T-helper 2 cell treated with Interferon-gamma antibody and Interleukin-4, amounts not matched to agents 100 ng/mL and 5 ng/mL, for 36 hours (primary cell): ENCODE data around the gene VPS16. TPM values are rescaled to one million over a fixed set of nuclear protein-coding genes. Genes with fewer than 3 reads are reported as not detected.
"Not testable (repeated sequence)": the region's sequence is repeated elsewhere in the genome, so short reads cannot be mapped to it uniquely, and the experiment has no call there.

ENCODE experiments used
- intact Hi-C: fragments of 100-400 bp; cut with micrococcal nuclease; formaldehyde crosslinking; loops from one replicate; pipeline ENCODE4 v1.15.1; 2023
- total RNA-seq: library from RNA; stranded (reverse); gene quantifications from 2 replicates; pipeline ENCODE4 v1.2.3, GENCODE V29; 2022

VPS16 gene
- total RNA-seq, 1 donor from 2014 or later: 47.4 TPM

- intact Hi-C loops: no loop called here
Measured at GRCh38 chr20:2806351-2806701, 34.2 kb upstream of the VPS16 start.

- intact Hi-C loops: no loop called here
Measured at GRCh38 chr20:2807019-2807418, 33.5 kb upstream of the VPS16 start.

- intact Hi-C loops: not testable (repeated sequence)
Measured at GRCh38 chr20:2807929-2808328, 32.6 kb upstream of the VPS16 start.

GRCh38 chr20:2809690-2810089, 30.9 kb upstream of the VPS16 start:
- intact Hi-C loops: no loop called here

DNA sequence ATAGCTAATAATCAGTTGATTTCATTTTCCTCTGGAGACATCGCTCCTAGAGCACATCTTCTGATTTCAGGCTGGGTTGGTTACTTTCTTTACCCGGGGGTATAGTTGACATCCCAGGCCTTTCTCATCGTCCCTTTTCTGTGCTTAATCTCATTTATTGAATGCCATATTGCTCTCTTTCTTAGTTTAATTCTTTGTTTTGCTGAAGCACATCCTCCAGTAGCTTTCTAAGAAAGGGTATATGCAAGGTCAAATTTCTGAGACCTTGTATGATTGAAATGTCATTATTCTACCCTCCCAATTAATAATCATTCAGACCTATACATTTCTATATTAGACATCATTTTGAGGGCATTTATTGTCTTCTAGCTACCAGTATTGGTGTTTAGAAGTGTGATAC, 28.4 kb upstream of the VPS16 start:
- intact Hi-C loops: no loop called here

- intact Hi-C loops: no loop called here
Measured at GRCh38 chr20:2814076-2814475, 26.5 kb upstream of the VPS16 start.

GRCh38 chr20:2814587-2815051, 25.9 kb upstream of the VPS16 start, which contains the start of gene C20orf141:
C20orf141 (plus strand) TSS chr20:2814987; CDS start chr20:2815185, 198 bp downstream.
- intact Hi-C loops: no loop called here

- intact Hi-C loops: no loop called here
Measured at GRCh38 chr20:2815242-2815900, 25.2 kb upstream of the VPS16 start.

DNA sequence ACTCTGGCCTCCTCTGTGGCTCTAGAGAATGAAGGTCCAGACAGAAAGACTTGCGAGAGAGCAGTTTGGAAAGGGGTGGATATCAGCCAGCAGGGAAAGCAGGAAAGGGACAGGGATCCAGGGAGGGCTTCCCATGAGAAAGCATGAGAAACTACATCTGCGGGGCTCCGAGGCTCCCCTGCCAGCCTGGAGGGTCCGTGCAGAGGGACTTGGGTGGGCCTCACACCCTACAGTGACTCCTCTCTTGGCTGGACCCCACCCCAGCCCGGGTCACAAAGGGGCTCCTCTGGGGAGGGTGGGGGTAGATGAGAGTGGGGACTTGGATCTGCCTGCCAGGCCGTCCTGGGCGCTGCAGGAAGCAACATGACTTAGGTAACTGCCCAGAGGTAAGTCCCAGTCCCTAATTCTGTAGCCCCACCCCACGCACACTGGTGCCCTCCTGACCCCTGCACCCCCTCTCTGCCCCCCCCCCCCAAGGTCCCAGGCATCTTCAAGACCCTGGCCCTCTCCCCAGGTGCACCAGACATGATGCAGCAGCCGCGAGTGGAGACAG, 24.4 kb upstream of the VPS16 start, which contains the start of gene TMEM239:
TMEM239 (plus strand) TSS at position 335 of the 553 bp plus-strand sequence; CDS start at position 526, 191 bp downstream.
- intact Hi-C loops: no loop called here

DNA sequence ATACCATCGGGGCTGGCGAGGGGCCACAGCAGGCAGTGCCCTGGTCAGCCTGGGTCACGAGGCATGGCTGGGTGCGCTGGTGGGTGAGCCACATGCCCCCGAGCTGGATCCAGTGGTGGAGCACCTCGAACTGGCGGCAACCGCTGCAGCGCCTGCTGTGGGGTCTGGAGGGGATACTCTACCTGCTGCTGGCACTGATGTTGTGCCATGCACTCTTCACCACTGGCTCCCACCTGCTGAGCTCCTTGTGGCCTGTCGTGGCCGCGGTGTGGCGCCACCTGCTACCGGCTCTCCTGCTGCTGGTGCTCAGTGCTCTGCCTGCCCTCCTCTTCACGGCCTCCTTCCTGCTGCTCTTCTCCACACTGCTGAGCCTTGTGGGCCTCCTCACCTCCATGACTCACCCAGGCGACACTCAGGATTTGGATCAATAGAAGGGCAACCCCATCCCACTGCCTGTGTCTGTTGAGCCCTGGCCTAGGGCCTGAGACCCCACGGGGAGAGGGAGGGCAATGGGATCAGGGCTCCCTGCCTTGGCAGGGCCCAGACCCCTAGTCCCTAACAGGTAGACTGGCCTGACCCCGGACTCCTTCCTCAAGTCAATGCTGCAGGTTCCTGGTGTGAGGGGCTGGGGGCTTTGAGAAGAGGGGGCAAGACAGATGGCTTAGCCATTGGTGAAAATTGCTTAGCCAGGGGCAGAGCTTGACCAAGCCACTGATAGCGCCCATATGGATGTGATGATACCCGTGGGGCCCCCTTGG, 23.8 kb upstream of the VPS16 start:
- intact Hi-C loops: no loop called here

DNA sequence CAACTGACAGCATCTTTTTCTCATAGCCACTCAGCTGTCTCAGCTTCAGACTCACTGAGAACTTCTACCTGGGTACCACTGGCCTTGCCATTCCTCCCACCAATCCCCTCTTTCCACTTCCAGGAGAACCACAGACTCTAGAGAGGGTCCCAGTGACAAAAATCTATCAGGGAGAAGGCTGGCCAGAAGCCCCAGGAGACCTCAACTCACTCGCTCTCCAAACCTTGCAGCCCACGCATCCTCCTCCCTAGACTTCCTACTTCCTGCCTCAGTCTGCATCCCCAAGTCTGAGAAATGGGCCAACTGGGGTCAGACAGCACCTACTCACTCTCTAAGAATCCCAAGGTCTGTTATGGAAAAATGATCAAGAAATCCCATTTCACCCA, 23.2 kb upstream of the VPS16 start:
- intact Hi-C loops: no loop called here

DNA sequence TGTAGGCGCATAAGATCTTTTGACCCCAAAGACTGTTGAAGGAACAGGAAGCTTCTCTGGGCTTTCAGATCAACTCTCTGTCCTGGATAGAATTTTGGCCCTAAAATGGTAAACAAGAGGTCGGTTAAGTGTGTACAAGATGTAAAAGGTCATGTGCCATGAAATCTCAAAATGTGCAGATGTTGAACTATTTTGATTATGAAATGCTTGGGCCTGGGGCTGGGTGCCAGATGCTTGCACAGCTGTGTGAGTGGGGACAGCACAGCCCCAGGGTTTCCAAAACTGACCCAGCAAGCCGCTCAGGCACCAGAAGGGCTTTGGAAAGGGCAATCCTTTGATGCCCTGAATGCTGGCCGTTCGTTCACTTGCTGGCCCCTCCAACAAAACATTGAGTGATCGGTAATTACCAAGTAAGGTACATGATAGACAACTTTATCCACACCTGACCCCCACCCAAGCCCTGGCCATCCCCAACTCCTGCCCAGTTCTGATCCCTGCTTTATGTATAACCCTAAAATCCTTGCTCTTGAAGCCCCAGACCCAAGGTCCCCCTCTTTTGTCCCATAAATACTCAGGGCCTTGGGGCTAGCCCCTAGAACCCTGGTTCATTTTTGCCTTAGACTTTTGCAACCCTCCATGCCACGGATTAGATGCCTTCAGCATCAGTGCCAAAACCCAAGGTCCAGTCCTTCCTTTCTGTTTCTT, 22.5 kb upstream of the VPS16 start:
- intact Hi-C loops: no loop called here

- intact Hi-C loops: no loop called here
Measured at GRCh38 chr20:2820084-2820895, 20.3 kb upstream of the VPS16 start.

DNA sequence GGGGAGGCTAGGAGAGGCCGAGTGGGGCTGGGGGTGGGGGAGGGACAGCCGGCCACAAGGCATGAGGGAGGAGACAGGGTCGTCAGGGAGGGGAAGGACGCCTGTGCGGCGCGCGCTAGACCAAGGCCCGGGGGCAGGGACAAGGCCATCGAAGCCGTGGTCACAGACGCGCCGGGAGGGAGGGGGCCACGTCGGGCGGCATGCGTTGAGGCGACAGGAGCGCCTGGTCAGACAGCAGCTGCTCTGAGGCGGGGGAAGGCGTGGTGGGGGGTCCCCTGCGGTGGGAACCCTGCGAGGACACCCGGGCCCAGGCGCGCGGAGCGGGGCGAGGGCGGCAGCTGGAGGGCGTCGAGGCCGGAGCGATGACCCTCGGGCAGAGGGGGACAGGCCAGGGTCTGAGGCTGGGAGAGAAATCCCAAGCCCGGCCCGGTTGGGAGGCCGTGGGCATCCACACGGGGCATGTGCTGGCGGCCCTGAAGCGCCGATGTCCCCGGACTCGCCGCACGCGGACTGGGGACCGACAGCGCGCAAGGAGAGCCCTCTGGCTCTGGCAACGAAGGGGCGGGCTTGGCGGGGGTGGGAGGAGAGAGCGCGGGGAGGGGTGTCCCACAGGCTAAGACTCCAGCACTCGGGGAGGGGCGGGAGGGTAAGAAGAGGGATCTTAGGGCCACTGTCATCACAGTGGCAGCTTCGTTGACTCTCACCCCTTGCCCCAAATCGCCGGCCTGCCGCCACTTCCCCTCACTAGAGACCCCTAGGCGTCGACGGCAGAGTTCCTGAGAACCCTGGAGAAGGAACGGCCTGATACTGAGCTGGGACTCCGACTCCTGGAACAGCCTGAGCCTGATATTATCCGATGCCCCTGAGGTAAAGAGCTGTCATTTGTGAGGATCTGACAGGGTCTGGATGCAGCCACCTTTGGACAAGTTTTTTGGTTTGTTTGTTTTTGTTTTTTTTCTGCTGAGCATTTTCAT, 19.4 kb upstream of the VPS16 start:
- intact Hi-C loops: no loop called here

- intact Hi-C loops: no loop called here
Measured at GRCh38 chr20:2822073-2822472, 18.5 kb upstream of the VPS16 start.

GRCh38 chr20:2825761-2826160, 14.8 kb upstream of the VPS16 start:
- intact Hi-C loops: no loop called here

DNA sequence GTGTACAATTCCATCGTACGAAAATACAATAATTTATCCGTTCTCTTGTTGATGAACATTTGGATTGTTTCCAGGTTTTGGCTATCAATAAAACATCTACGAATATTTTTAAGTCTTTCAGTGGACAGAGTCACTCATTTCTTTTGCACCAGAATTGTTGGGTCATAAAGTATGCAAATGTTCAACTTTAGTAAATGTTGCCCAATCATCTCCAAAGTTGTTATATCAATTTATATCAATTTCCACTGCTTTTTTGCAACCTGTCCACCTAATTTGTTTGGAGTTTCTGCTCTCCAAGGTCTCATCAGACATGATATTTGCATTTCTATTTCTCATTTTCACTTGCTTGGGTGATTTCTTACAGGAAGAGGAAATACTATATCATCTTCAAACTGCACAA, 13.9 kb upstream of the VPS16 start:
- intact Hi-C loops: no loop called here

- intact Hi-C loops: no loop called here
Measured at GRCh38 chr20:2829376-2829775, 11.2 kb upstream of the VPS16 start.

GRCh38 chr20:2831206-2831605, 9.3 kb upstream of the VPS16 start:
- intact Hi-C loops: not testable (repeated sequence)

- intact Hi-C loops: no loop called here
Measured at GRCh38 chr20:2833761-2834160, 6.8 kb upstream of the VPS16 start.
